NOMO-1 treated with dmso at 0.1 percent for 144 hours (cell line): ENCODE results near the gene PLCH1.
A peak's percentile ranks its signal among the peaks of the same experiment; 100 is the strongest.

Experiments
- DNase-seq: peaks from one replicate; lab custom pipeline; 2025; ENCODE audit not compliant: unreplicated experiment; lab: John Stamatoyannopoulos, UW

The PLCH1 gene

GRCh38 chr3:155688481-155688880, 56.4 kb downstream of the PLCH1 start:
- DNase-seq = no peak

- no peak for DNase-seq
Observed at GRCh38 chr3:155683344-155683720, 61.5 kb downstream of the PLCH1 start.

- no peak for DNase-seq
Observed at GRCh38 chr3:155682426-155683343, 62.2 kb downstream of the PLCH1 start.

DNA sequence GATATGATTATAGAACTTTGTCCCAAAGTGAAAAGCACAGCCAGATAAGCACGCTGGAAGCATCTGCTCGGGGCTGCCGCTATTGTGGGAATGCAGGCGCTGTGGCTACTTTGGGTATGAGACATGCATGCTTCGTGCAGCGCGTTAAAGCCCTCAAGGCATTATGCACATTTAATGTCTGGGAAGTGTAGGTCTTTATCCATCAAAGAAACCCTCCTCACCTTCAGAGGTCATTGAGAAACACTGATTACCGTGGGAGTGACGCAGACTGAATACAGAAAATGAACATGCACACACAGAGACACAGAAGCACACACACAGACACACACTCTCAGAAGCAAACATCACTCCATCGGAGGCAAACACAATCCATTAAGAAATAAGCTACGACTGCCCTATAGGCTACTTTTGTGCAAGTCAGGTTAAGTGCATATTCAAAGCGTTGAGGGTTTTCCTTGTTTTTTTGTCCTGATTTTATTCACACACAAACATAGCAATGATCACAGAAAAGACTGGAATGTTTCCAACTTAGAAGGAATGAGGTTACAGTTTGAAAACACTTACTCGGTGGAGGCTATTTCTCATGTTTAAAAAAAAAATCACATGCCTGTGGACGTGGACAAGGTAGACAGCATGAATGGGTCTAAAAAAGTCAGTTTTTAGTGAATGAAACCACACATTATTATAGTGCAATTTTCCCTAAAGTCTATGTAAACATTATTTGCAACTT, 68.5 kb downstream of the PLCH1 start:
- no peak for DNase-seq

DNA sequence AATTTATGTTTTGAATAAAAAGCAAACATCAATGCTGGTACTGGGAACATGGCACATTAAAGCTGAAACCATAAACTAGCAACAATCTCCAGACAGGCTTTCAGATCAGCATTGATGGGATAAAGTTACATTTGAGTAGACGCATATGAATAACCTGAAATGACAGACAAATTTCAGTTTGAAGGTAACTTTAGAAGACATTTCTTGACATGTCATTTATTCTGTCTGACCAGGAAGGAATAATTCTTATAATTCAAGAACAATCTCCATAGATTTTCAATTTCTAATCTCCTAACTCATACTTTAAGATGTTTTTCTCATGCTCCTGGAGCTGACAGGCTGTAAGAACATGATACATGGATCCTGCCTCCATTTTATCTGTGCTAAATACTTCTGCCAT, 69.8 kb downstream of the PLCH1 start:
- DNase-seq = no peak

DNA sequence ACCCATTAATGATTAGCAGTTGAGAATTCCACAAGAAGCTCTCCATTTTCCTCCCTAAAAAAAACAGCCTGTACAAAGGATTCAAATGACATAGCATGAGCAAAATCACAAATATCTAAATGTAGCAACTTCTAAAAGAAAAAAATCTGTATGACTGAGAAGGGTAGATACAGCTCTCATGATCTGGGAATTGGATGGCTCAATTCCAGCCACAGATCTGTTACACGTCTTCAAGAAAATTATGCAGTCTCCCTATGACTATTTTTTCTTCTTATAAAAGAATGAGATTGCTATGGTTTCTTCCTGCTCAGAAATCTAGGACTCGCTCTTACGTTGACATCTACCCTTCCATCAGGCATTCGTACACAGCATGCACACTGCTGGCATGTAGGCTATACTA, 71.5 kb downstream of the PLCH1 start:
- DNase-seq = no peak

- no peak for DNase-seq
Observed at GRCh38 chr3:155670335-155670734, 74.5 kb downstream of the PLCH1 start.

GRCh38 chr3:155667988-155668387, 76.9 kb downstream of the PLCH1 start:
- no peak for DNase-seq

GRCh38 chr3:155664925-155665695, 79.8 kb downstream of the PLCH1 start:
- DNase-seq = peak; percentile 69

DNA sequence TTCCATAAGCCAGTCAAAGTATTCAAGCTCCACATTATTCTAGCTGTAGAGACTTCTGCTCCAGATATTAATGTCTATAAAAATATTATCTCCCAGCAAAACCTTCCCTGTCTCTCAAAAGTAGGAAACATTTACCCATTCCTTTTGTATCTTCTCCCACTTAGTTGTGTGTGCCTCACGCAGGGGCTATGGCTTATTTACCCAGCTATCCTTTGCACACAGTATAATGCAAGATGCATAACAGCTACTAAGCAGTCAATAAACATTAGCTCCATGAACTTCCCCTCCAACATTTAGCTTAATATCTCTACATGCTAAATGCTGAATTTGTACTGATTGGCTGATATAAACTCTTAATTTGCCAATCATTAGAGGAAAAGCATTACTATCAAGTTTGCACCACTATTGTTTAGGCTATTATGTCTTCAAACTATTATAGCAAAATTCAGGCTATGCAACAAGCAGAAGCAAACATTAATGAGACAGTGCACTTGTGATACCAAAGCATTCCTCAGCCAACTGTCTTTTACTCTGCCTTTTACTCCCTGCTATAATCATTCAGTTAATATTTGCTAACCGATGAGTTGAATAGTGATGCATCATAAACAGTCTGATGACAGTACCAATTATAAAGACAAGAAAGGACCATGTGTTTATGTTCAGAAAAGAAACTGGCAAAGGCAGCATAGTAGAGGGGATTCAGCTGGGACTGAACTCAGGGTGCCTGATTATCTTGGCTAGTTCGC, 81.2 kb downstream of the PLCH1 start:
- DNase-seq = no peak

GRCh38 chr3:155661760-155662159, 83.1 kb downstream of the PLCH1 start:
- DNase-seq = no peak

DNA sequence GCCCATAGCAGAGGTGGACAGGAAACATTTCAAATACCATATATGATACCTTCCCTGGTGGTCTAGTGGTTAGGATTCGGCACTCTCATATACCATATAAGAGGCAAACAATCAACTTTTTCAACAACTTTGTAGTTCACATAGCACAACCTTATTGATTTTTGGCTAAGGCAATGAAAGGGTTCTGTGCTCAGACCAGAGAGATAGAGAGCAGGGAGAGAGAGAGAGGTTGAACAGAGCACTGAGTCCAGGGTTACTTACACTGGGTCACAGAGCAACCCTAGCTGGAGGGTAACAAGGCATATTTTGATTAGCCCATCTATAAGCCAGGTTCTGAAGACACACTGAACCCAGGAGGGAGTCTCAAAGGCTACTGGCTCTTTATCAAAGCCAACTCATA, 83.8 kb downstream of the PLCH1 start:
- DNase-seq = no peak

DNA sequence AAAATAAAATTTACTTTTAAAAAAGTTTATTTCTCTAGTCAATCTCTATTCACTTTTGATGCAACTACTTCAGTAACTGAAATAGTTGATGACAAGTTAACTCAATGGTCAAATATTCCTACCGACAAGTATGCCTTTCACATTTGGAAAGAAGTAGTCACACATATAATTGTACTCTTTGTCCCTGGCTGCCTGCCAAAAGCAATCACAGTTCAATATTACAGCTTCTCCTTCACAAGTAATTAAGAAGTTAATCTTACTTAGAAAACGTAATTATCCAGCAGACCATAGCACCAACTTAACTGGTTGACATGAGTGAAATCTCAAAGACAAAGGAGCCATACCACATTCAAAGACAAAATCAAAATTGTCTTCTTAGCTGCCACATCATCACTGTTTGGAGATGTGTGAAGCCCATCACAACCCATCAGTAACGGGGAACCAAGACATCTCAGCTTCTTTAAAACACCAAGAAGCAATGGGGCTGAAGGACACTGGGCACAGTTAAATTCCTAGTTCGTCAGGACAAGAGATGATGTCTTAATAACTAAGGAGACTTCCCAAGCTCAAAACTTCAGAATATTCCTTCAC, 86.1 kb downstream of the PLCH1 start:
- DNase-seq = no peak

DNA sequence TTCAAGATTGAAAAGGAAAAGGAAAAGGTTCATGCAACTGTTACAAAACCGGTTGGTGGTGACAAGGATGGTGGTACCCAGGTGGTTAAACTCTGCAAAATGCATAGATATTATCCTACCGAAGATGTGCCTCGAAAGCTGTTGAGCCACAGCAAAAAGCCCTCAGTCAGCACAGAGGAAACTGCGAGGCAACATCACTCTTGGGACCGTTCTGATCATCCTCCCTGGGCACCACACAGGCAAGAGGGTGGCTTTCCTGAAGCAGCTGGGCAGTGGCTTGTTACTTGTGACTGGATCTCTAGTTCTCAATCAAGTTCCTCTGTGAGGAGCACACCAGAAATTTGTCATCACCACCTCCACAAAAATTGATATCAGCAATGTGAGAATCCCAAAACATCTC, 86.9 kb downstream of the PLCH1 start:
- DNase-seq = no peak

- no peak for DNase-seq
Observed at GRCh38 chr3:155657161-155657560, 87.7 kb downstream of the PLCH1 start.

- DNase-seq = no peak
Observed at GRCh38 chr3:155656466-155656865, 88.4 kb downstream of the PLCH1 start.

- no peak for DNase-seq
Observed at GRCh38 chr3:155651489-155652218, 93.2 kb downstream of the PLCH1 start.

GRCh38 chr3:155648013-155648591, 96.8 kb downstream of the PLCH1 start:
- no peak for DNase-seq

GRCh38 chr3:155647206-155647605, 97.7 kb downstream of the PLCH1 start:
- DNase-seq = no peak
